OCI-LY7 (cell line): ENCODE results near the gene SLC2A8. TPM values are rescaled to one million over a fixed set of nuclear protein-coding genes. Genes with fewer than 3 reads are reported as not detected.

ENCODE experiments used
- BruUV-seq: library from RNA; stranded (reverse); fragments of 400-500 nt; replicated peaks from 2 replicates; lab custom pipeline; 2021; lab: Mats Ljungman, UMichigan
- CTCF ChIA-PET: fragments of 300-600 bp; sonication (Branson Sonifier 250); formaldehyde crosslinking; loops from one replicate; lab custom pipeline; 2022; ENCODE audit warnings: antibody characterized with exemption; ENCODE audit not compliant: unreplicated experiment; lab: Charles Lee
- POLR2A ChIA-PET: fragments of 300-600 bp; sonication (Branson Sonifier 250); formaldehyde crosslinking; loops from one replicate; lab custom pipeline; 2022; ENCODE audit warnings: antibody characterized with exemption; lab: Charles Lee
- DNase-seq: peaks from one replicate; pipeline ENCODE4 v3.0.0-alpha.2; 2015; ENCODE audit warnings: low spot score
- H2AFZ ChIP-seq: fragments of 200-600 bp; sonication (generic), shearing (Covaris generic); 2 replicates; pipeline ENCODE4 v1.6.1; 2014; ENCODE audit warnings: mild to moderate bottlenecking, antibody characterized with exemption, low read length, moderate library complexity
- H3K27ac ChIP-seq: fragments of 200-600 bp; sonication (generic); 2 replicates; pipeline ENCODE4 v1.5.1; 2014; ENCODE audit warnings: mixed run types, low read depth, mild to moderate bottlenecking, moderate library complexity, low read length, inconsistent platforms; ENCODE audit not compliant: poor library complexity, severe bottlenecking
- H3K36me3 ChIP-seq: fragments of 200-600 bp; sonication (generic); 2 replicates; pipeline ENCODE4 v1.6.1; 2014; ENCODE audit warnings: mild to moderate bottlenecking, antibody characterized with exemption, low read length, moderate library complexity, mixed read lengths; ENCODE audit not compliant: insufficient read depth
- H3K4me1 ChIP-seq: fragments of 200-600 bp; sonication (generic); 2 replicates; pipeline ENCODE4 v1.5.1; 2014; ENCODE audit warnings: mild to moderate bottlenecking, low read length; ENCODE audit not compliant: insufficient read depth, poor library complexity, severe bottlenecking
- H3K4me2 ChIP-seq: fragments of 200-600 bp; sonication (generic); 2 replicates; pipeline ENCODE4 v1.6.1; 2014; ENCODE audit warnings: mild to moderate bottlenecking, low read length
- H3K4me3 ChIP-seq: fragments of 200-600 bp; sonication (generic); 2 replicates; pipeline ENCODE4 v1.5.1; 2014; ENCODE audit warnings: mild to moderate bottlenecking, low read depth, low read length; ENCODE audit not compliant: poor library complexity, severe bottlenecking
- H3K79me2 ChIP-seq: fragments of 200-600 bp; sonication (generic); 2 replicates; pipeline ENCODE4 v1.6.1; 2016; ENCODE audit warnings: low read depth, mild to moderate bottlenecking, low read length, moderate library complexity, mixed read lengths; ENCODE audit not compliant: insufficient read depth
- H3K9me2 ChIP-seq: fragments of 200-600 bp; sonication (generic); 2 replicates; pipeline ENCODE4 v1.6.1; 2016; ENCODE audit warnings: mild to moderate bottlenecking, low read length, mixed read lengths; ENCODE audit not compliant: insufficient read depth
- H3K9me3 ChIP-seq: fragments of 200-600 bp; sonication (generic); 2 replicates; pipeline ENCODE4 v1.6.1; 2014; ENCODE audit warnings: mild to moderate bottlenecking, mixed run types, low read length, mixed read lengths
- H4K20me1 ChIP-seq: fragments of 200-600 bp; sonication (generic); 2 replicates; pipeline ENCODE4 v1.6.1; 2014; ENCODE audit warnings: mild to moderate bottlenecking, antibody characterized with exemption, low read length, moderate library complexity, mixed read lengths; ENCODE audit not compliant: insufficient read depth
- CTCF ChIP-seq: fragments of 200-600 bp; sonication (generic); conservative IDR thresholded peaks from 2 replicates; pipeline ENCODE4 v1.5.1; 2014; ENCODE audit warnings: mild to moderate bottlenecking, antibody characterized with exemption, low read length, moderate library complexity, mixed read lengths
- EZH2phosphoT487 ChIP-seq: fragments of 200-600 bp; sonication (generic); IDR thresholded peaks from 2 replicates; pipeline ENCODE4 v1.6.1; 2018; ENCODE audit warnings: low read depth, borderline replicate concordance, mild to moderate bottlenecking, mixed run types, antibody characterized with exemption, low read length, moderate library complexity, mixed read lengths
- intact Hi-C: fragments of 100-400 bp; cut with micrococcal nuclease; formaldehyde crosslinking; loops from one replicate; pipeline ENCODE4 v1.10.0; 2022; ENCODE audit not compliant: unreplicated experiment
- total RNA-seq, 2 experiments: library from RNA; depleted of rRNA in 1 of 2; stranded (reverse); fragments of >200 nt in 1 of 2; shearing (Covaris generic) in 1 of 2; gene quantifications; 2 replicates each; pipeline ENCODE4 v1.2.3, GENCODE V29; 2014 to 2022

SLC2A8 gene
- total RNA-seq, 2 experiments from 2014 or later, result 11.9 to 19.6 TPM

GRCh38 chr9:127360829-127361228 lies 36.1 kb upstream of the SLC2A8 start:
- TF ChIP-seq EZH2phosphoT487 (no peak), CTCF (no peak)
- Histone ChIP-seq H3K4me1 (no peaks in the 10 kb centered on the region), H3K9me3 (no peaks in the 10 kb centered on the region), H4K20me1 (no peaks in the 10 kb centered on the region), H2AFZ (no peak overlapping the region), H3K36me3 (no peaks in the 10 kb centered on the region), H3K79me2 (no peaks in the 10 kb centered on the region), H3K27ac (no peak overlapping the region), H3K4me3 (no peak overlapping the region), H3K9me2 (no peaks in the 10 kb centered on the region), H3K4me2 (no peak overlapping the region)
- ChIA-PET POLR2A (interaction anchor here (0.9 kb wide), 1 partner anchor 446 kb away, joined by 3 read pairs; the partner anchor contains the start of gene RALGPS1), CTCF (no interaction called here)
- no TSS peak for BruUV-seq
- intact Hi-C loops, result no loop called here
- no peak for DNase-seq

- H3K79me2 ChIP-seq, result no peaks in the 10 kb centered on the region
- H3K4me3 ChIP-seq, result no peak overlapping the region
- CTCF ChIA-PET, result no interaction called here
- no peaks in the 10 kb centered on the region for H3K4me1 ChIP-seq
- no peaks in the 10 kb centered on the region for H3K36me3 ChIP-seq
- no peak for DNase-seq
- no peaks in the 10 kb centered on the region for H4K20me1 ChIP-seq
- H2AFZ ChIP-seq, result no peak overlapping the region
- TF ChIP-seq EZH2phosphoT487 (no peak), CTCF (no peak)
- H3K9me2 ChIP-seq, result no peaks in the 10 kb centered on the region
- no peaks in the 10 kb centered on the region for H3K9me3 ChIP-seq
- H3K4me2 ChIP-seq, result no peak overlapping the region
- intact Hi-C loops, result no loop called here
- POLR2A ChIA-PET, result interaction anchor here (0.6 kb wide), 1 partner anchor 19 kb away, joined by 5 read pairs; no protein-coding TSS in a partner anchor
- no TSS peak for BruUV-seq
- no peak overlapping the region for H3K27ac ChIP-seq
Measured at GRCh38 chr9:127361561-127361960, 35.4 kb upstream of the SLC2A8 start.

GRCh38 chr9:127362829-127363228 lies 34.1 kb upstream of the SLC2A8 start:
- no peaks in the 10 kb centered on the region for H4K20me1 ChIP-seq
- H3K9me3 ChIP-seq, result no peaks in the 10 kb centered on the region
- ChIA-PET POLR2A (interaction anchor here (0.6 kb wide), 1 partner anchor 115 kb away, joined by 3 read pairs; no protein-coding TSS in a partner anchor), CTCF (no interaction called here)
- no peak overlapping the region for H3K27ac ChIP-seq
- no peak overlapping the region for H2AFZ ChIP-seq
- H3K79me2 ChIP-seq, result no peaks in the 10 kb centered on the region
- no peaks in the 10 kb centered on the region for H3K9me2 ChIP-seq
- DNase-seq, result no peak
- H3K4me1 ChIP-seq, result no peaks in the 10 kb centered on the region
- no peak overlapping the region for H3K4me3 ChIP-seq
- TF ChIP-seq EZH2phosphoT487, result no peak
- TF ChIP-seq CTCF, result no peak
- H3K36me3 ChIP-seq, result no peaks in the 10 kb centered on the region
- no TSS peak for BruUV-seq
- no peak overlapping the region for H3K4me2 ChIP-seq
- intact Hi-C loops, result no loop called here
